IMR-90 (cell line): ENCODE measurements around the gene TAF8.

Source experiments
- CEBPB ChIP-seq: IDR thresholded peaks from 2 replicates; pipeline ENCODE4 v1.6.1; 2012; ENCODE audit warnings: low read depth, low read length, improper control_type of control experiment
- CHD1 ChIP-seq: IDR thresholded peaks from 2 replicates; pipeline ENCODE4 v1.6.1; 2012; ENCODE audit warnings: low read depth, low read length, improper control_type of control experiment
- CTCF ChIP-seq: conservative IDR thresholded peaks from 2 replicates; pipeline ENCODE4 v1.5.1; 2012; ENCODE audit warnings: mild to moderate bottlenecking, low read depth, low read length, improper control_type of control experiment
- MAZ ChIP-seq: IDR thresholded peaks from 2 replicates; pipeline ENCODE4 v1.6.1; 2012; ENCODE audit warnings: low read depth, mild to moderate bottlenecking, low read length, improper control_type of control experiment, moderate library complexity, borderline replicate concordance
- MXI1 ChIP-seq: IDR thresholded peaks from 2 replicates; pipeline ENCODE4 v1.6.1; 2012; ENCODE audit warnings: low read depth, mild to moderate bottlenecking, low read length, moderate library complexity, borderline replicate concordance
- NFE2L2 ChIP-seq: fragments of 150-350 bp; IDR thresholded peaks from 2 replicates; pipeline ENCODE4 v1.6.1; 2016; ENCODE audit warnings: low read depth, mild to moderate bottlenecking, low read length
- POLR2A ChIP-seq: IDR thresholded peaks from 2 replicates; pipeline ENCODE4 v1.6.1; 2012; ENCODE audit warnings: mild to moderate bottlenecking, low read depth, low read length
- RAD21 ChIP-seq: IDR thresholded peaks from 2 replicates; pipeline ENCODE4 v1.6.1; 2012; ENCODE audit warnings: low read length, improper control_type of control experiment
- SMC3 ChIP-seq: fragments of 150-350 bp; IDR thresholded peaks from 2 replicates; pipeline ENCODE4 v1.6.1; 2016; ENCODE audit warnings: low read depth, mild to moderate bottlenecking, antibody characterized with exemption, low read length, moderate library complexity

GRCh38 chr6:42125231-42125630, 74.9 kb downstream of the TAF8 start:
- TF ChIP-seq CTCF = no peak
- TF ChIP-seq MAZ = no peak
- no peak for TF ChIP-seq SMC3
- TF ChIP-seq MXI1 = no peak
- TF ChIP-seq NFE2L2 = no peak
- TF ChIP-seq POLR2A = no peak
- TF ChIP-seq RAD21 = no peak
- TF ChIP-seq CEBPB = no peak
- no peak for TF ChIP-seq CHD1
